NOMO-1 treated with dmso at 0.1 percent for 144 hours (cell line): Measurements from ENCODE around the gene ZNF273.
"Not testable (repeated sequence)": the region's sequence is repeated elsewhere in the genome, so short reads cannot be mapped to it uniquely, and the experiment has no call there.

ENCODE experiments used
- DNase-seq: peaks from one replicate; lab custom pipeline; 2025; ENCODE audit not compliant: unreplicated experiment; lab: John Stamatoyannopoulos, UW

Gene ZNF273

DNA sequence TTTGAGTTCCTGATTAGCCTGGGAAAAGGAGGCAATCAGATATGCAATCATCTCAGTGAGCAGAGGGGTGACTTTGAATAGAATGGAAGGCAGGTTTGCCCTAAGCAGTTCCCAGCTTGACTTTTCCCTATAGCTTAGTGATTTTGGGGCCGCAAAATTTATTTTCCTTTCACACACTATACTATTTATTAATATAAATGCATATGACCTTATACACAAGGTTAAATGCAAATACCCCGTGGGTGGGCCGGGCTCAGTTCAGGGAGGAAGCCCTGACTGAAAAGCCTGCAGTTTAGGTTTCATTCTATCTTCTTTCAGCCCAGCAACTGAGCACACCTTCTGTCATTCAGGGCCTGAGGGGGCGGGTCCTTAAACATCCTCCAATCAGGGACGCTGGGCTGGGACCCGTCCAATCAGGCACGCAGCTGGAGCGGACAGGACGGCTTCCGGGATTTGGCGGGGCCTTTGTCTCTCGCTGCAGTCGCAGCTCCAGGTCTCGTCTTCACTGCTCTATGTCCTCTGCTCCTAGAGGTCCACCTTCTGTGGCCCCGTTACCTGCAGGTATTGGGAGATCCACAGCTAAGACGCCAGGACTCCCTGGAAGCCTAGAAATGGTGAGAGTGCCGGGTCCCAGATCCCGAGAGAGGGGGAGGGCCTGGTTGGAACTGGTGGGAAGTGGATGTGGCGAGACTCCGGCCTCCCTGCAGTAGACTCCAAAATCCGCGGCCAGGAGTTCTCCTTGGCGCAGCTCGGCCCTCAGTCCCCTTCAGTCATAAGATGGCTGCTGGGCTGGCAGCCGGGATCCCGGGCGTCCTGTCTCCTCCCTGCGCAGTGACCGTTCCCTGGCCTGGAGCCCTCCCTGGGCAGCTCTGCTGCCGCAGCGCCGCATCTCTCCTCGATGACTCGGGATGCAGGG is at the start of gene ZNF273:
TSS of gene ZNF273 (plus strand) at position 468 of the 916 bp plus-strand sequence. CDS start at position 513, 45 bp downstream.
- peak; percentile 87 for DNase-seq

DNA sequence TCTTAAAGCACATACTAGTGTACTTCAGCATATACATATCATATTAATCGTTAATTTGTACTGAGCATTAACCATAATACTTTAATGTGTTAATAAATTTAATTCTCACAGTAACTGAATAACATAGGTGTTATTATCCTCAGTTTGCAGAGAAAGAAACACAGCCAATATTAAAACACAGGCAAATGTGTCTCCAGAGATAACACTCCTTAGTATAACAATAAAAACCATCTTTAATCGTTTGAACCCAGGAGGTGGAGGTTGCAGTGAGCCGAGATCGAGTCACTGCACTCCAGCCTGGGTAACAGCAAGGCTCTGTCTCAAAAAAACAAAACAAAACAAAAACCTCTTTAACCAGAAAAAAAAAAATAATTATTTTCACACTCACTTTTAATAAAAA is 49.4 kb upstream of the ZNF273 start:
- DNase-seq = no peak

DNA sequence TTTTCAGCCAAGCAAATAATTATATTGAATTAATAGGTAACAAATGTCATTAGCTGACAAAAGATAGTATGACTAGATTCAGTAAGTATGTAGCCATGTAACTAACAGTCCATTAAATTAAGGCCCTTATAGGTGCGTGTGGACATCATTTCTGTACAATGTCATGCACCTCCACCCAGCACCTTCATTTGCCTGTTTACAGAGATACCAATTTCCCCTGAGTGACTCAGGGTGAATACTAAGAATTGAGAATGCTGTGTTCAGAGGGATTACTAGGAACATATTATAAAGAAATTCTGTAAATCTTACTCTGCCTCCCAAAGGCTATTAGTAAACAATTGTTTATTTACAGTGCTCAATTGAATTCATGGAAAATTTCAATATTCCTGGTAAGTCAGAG is 48.1 kb upstream of the ZNF273 start:
- DNase-seq = no peak

DNA sequence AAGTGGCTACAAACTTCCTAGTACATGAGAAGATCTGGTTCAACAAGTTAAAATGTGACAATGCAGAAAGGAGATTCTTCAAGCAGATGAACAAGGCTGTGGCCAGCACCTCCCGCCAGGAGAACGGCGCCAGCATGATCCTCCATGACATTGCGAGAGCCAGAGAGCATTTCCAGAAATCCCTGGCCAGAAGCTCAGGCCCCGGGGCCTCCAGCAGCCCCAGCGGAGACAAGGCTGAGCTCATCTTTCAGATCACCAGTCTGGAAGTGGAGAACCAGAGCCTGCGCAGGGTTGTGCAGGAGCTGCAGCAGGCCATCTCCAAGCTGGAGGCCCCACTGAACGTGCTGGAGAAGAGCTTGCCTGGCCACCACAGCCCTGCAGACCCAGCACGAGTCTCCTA is 40.1 kb upstream of the ZNF273 start:
- no peak for DNase-seq

DNA sequence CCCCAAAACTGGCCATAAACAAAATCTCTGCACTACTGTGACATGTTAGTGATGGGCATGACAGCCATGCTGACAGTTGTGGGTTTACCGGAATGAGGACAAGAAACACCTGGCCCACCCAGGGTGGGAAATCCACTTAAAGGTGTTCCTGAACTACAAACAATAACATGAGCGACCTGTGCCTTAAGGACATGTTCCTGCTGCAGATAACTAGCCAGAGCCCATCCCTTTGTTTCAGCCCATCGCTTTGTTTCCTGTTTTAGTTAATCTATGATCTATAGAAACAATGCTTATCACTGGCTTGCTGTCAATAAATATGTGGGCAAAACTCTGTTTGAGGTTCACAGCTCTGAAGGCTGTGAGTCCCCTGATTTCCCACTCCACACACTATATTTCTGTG is 39.5 kb upstream of the ZNF273 start:
- DNase-seq = not testable (repeated sequence)

DNA sequence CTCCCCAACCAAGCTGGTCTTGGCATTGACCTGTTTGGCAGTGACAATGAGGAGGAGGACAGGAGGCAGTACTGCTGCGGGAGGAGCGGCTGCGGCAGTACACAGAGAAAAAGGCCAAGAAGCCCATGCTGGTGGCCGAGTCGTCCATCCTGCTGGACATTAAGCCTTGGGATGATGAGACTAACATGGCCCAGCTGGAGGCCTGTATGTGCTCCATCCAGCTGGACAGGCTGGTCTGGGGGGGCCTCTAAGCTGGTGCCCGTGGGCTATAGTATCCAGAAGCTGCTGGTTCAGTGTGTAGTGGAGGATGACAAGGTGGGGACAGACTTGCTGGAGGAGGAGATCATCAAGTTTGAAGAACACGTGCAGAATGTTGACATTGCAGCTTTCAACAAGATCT is 39.1 kb upstream of the ZNF273 start:
- no peak for DNase-seq

DNA sequence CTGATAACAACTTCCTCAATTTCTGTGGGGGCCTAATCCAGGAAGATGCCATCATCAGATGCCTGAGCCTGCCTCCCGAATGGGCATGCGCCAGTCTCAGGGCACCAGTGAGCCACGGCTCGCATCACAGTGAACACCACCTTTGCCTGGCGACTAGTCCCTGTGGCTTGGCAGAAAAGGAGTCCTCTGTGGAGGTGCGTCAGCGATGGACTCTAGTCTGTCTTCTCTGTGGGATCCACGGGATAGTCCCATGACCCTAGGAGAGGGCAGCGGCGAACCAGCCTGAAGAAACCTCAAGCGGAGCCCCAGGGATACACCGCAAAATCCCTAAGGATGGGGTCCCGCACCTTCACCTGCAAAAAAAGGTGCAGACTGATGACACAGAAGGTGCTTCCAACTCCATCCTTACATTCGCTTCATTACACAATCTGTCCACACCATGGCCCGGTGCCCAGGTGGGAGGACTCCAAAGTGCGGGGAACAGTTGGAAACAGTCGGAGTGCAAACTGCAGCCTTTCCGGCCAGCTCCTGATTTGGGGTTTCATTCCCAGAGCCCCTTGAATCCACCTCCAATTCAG is 35.1 kb upstream of the ZNF273 start:
- DNase-seq = no peak

DNA sequence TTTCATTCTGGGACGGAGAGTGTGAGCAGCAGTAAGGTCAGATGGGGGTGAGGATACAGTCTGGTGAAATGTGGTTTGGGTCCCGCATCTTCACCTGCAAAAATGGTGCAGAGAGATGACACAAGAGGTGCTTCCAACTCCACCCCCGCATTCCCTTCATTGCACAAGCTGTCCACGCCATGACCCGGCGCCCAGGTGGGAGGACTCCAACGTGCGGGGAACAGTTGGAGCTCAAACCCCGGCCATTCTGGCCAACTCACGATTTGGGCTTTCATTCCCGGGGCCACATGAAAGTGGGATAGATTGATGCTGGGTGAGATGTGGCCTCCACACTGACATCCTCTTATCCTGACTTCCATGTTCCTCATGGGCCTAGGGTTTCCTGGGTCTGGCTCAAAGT is 34.6 kb upstream of the ZNF273 start:
- no peak for DNase-seq

DNA sequence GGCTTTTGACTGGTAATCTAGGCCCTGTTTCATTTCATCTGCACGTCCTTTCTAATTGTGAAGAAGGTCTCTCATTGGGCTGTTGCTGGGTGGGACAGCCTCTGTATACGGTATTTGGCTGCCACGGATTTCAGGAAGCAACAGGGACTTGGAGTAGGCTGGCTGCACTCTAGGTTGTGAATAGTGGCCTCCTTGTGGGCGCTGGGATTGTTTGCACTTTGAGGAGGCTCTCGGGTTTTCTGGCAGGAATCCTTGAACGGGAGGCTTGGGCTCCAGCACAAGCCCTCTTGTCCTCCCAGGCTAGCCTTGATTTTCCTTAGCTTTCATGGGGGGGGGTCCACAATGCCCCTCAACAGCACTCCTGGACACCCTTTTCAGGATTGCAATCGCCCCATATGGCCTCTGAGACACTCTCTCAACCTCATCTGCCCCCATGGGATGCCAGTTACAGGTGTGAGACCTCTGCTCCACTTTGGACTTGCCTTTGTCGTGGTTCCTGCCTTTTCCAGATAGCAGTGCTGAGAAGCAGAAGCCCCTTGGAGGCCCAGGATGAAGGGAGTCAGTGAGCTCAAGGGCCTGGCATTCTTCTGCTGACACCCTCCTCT is 33.9 kb upstream of the ZNF273 start:
- no peak for DNase-seq

DNA sequence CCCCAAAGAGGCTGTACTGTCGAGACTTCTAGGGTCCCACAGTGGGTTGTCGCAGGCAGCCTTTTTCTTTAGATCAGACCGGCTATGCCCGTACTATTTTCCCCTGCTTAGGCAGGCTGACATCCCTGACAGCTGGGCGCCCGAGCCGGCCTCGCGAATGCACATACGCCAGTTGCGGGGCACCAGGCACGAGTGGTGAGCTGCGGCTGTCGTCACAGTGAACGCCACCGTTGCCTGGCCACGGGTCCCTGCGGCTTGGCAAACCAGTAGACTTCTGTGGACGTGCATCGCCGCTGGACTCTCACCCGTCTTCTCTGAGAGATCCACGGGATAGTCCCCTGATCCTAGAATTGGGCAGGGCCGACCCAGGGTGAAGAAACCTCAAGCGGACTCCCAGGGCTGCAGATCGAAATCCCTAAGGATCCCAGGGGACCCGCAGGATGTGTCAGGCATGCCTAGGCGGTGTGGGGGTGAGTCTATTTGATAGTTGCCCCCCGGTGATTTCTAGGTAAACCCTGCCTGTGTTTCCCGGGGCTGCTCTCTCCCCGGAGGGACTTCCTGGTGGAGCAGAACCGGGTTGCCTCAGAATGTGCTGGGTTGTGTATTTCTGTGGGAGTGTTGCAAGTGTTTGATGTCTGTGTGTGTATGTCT is 33.0 kb upstream of the ZNF273 start:
- DNase-seq = no peak

DNA sequence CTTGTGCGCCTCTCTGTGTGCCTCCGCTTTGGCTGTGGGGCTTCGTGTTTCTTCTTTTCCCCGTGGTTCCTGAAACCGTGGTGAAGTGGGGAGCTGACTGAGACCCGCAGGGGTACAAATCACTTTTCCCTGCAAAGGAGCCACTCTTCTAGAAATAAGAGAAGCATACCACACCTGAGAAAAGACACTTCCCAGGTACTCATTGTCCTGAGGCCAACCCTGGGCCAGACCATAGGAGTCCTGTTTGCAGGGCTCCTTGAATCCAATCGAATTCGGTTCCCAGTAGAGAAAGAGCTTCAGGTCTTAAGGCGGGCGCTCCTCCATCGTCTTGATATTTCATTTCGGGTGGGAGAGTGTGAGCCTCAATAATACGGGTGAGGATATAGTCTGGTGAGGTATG is 32.4 kb upstream of the ZNF273 start:
- DNase-seq = no peak

DNA sequence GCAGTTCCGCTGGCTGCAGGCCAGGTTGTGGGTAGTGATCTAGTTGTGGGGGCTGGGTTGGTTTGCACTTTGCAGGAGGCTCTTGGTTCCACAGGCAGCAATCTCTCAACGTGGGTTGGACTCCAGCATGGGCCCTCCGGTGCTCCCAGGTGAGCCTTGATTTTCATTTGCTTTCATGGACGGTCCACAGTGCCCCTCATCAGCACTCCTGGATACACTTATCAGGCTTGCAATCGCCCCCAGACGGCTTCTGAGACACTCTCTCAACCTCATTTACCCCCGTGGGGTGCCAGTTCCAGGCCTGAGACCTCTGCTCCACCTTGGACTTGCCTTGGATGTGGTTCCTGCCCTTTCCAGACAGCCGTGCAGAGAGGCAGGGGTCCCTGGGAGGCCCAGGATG is 31.3 kb upstream of the ZNF273 start:
- no peak for DNase-seq

DNA sequence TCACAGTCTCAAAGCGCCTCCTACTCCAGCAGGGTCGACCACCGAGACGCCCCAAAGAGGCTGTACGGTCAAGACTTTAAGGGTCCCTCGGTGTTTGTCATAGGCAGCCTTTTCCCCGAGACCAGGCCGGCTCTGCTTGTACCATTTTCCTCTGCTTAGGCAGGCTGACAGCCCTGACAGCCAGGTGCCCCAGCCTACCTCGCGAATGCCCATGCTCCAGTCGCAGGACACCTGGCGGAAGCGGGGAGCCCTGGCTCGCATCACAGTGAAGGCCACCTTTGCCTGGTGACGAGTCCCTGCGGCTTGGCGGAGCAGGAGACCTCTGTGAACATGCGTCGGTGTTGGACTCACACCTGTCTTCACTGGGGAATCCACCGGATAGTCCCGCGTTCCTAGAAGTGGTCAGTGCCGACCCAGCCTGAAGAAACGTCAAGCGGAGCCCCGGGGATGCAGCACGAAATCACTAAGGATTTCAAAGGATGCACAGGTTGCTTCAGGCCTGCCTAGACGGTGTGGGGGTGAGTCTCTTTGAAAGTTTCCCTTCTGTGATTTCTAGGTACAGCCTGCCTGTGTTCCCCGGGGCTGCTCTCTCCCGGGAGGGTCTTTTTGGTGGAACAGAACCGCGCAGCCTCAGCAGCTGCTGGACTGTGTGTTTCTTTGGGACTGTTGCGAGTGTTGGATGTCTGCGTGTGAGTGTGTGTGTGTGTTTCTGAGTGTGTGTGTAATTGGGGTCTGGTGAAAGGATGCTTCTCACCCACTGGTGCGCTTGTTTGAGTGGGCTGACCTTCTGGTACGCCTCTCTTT is 30.5 kb upstream of the ZNF273 start:
- no peak for DNase-seq

DNA sequence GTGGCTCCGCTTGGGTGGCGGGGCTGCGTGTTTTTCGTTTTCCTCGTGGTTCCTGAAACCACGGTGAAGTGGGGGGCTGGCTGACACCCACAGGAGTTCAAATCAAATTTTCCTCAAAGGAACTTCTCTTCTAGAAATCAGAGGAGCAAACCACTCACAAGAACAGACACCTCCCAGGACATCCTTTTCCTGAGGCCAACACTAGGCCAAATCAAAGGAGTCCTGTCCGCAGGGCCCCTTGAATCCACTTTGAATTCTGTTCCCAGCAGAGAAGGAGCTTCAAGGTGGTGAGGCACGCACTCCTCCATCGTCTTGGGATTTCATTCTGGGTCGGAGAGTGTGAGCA is 29.9 kb upstream of the ZNF273 start:
- DNase-seq = no peak

DNA sequence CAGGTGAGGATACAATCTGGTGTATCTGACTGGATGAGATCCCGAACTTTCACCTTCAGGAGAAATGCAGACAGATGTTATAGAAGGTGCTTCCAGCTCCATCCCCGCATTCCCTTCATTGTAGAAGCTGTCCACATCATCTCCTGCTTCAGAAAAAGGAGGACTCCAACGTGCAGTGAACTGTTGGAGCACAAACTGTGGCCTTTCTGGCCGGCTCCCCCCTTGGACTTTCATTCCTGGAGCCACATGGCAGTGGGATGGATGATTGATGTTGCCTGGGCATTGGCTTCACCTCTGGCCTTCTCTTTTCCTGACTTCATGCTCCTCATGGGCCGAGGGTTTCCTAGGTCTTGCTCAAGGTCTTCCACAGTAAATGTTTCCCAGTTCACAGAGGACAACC is 29.6 kb upstream of the ZNF273 start:
- no peak for DNase-seq

DNA sequence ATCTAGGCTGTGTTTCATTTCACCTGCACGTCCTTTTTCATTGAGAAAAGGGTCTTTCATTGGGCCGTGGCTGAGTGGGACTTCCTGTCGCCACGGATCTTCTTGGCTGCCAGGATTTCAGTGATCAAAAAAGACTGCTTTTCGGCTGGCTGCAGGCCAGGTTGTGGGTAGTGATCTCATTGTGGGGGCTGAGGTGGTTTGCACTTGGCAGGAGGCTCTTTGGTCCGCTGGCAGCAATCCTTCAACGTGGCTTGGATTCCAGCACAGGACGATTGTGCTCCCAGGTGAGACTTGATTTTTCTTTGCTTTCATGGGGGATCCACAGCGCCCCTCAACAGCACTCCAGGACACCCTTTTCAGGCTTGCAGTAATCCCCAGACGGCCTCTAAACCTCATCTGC is 29.0 kb upstream of the ZNF273 start:
- DNase-seq = no peak

DNA sequence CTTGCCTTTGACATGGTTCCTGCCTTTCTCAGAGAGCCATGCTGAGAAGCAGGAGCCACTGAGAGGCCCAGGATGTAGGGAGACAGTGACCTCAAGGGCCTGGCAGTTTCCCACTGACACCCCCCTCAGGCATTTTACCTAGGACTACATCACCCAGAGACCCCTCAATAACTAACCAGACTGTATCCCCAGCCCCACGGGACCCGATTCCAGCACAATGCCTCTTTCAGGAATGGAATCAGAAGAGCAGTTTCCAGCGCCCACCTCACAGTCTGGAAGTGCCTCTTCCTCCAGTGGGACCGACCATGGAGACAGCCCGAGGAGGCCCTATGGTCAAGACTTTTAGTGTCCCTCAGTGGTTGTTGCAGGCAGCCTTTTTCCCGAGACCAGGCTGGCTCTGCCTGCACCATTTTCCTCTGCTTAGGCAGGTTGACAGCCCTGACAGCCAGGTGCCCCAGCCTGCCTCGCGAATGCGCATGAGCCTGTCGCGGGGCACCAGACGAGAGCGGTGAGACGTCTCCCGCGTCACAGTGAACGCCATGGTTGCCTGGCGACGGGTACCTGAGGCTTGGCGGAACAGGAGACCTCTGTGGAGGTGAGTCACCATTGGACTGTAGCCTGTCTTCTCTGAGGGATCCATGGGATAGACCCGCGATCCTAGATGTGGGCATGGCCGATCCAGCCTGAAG is 28.4 kb upstream of the ZNF273 start:
- DNase-seq = no peak

DNA sequence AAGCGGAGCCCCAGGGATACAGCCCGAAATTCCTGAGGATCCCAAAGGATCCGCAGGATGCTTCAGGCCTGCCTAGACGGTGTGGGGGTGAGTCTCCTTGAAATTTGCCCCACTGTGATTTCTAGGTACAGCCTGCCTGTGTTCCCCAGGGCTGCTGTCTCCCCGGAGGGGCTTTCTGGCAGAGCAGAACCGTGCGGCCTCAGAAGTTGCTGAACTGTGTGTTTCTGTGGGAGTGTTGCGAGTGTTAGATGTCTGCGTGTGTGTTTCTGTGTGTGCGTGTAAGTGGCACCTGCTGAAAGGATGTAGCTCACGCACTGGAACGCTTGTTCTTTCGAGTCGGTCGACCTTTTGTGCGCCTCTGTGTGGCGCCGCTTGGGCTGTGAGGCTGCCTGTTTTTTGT is 27.8 kb upstream of the ZNF273 start:
- no peak for DNase-seq

DNA sequence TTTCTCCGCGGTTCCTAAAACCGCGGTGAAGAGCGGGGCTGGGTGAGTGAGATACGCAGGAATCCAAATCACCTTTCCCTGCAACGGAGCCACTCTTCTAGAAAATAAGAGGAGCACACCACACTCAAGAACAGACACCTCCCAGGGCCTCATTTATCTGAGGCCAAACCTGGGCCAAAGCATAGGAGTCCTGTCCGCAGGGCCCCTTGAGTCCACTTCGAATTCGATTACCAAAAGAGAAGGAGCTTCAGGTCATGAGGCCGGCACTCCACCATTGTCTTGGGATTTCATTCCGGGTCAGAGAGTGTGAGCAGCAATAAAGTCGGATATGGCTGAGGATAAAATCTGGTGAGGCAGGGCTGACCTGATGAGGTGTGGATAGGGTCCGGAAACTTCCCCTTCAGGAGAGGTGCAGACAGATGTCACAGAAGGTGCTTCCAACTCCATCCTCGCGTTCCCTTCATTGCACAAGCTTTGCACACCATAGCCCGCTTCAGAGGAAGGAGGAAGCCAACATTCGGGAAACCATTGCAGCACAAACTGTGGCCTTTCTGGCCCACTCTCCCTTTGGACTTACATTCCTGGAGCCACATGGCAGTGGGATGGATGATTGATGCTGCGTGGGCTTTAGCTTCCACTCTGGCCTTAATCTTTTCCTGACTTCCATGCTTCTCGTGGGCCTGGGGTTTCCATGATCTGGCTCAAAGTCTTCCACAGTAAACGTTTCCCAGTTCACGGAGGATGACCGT is 27.2 kb upstream of the ZNF273 start:
- DNase-seq = no peak
